Dedifferentiated amniotic fluid mesenchymal stem cell (primary cell): ENCODE data around the gene ZNF79.

Source experiments
- DNase-seq: peaks from one replicate; pipeline ENCODE4 v3.0.0-alpha.2; 2016; ENCODE audit errors: extremely low spot score

The ZNF79 gene

GRCh38 chr9:127423934-127424675, at the start of gene ZNF79:
Gene ZNF79, plus strand, starts transcription at chr9:127424382. Its CDS starts 406 bp downstream, at chr9:127424788.
- peak; percentile 88 for DNase-seq

- DNase-seq = no peak
These were observed 43.7 kb upstream of the ZNF79 start for GRCh38 chr9:127380479-127380878.

- DNase-seq = no peak
These were observed 41.6 kb upstream of the ZNF79 start for GRCh38 chr9:127382541-127382940.

- DNase-seq = no peak
These were observed 40.0 kb upstream of the ZNF79 start for GRCh38 chr9:127384016-127384730.

- DNase-seq = no peak
These were observed 39.3 kb upstream of the ZNF79 start for GRCh38 chr9:127384901-127385300.

- DNase-seq = no peak
These were observed 37.9 kb upstream of the ZNF79 start for GRCh38 chr9:127386249-127386648.

- no peak for DNase-seq
These were observed 37.2 kb upstream of the ZNF79 start for GRCh38 chr9:127386981-127387380.

GRCh38 chr9:127388037-127388855, 35.9 kb upstream of the ZNF79 start:
- DNase-seq = peak; percentile 96

- no peak for DNase-seq
These were observed 35.3 kb upstream of the ZNF79 start for GRCh38 chr9:127388856-127389238.

- DNase-seq = no peak
These were observed 34.6 kb upstream of the ZNF79 start for GRCh38 chr9:127389381-127390247.

GRCh38 chr9:127390248-127390545, 34.0 kb upstream of the ZNF79 start:
- no peak for DNase-seq

GRCh38 chr9:127390563-127390962, 33.6 kb upstream of the ZNF79 start:
- DNase-seq = no peak

- no peak for DNase-seq
These were observed 32.0 kb upstream of the ZNF79 start for GRCh38 chr9:127392166-127392565.

- DNase-seq = no peak
These were observed 31.2 kb upstream of the ZNF79 start for GRCh38 chr9:127392976-127393375.

GRCh38 chr9:127393645-127394044, 30.5 kb upstream of the ZNF79 start:
- peak; percentile 34 for DNase-seq

- no peak for DNase-seq
These were observed 28.5 kb upstream of the ZNF79 start for GRCh38 chr9:127395497-127396252.

GRCh38 chr9:127396253-127396807, 27.9 kb upstream of the ZNF79 start:
- no peak for DNase-seq

GRCh38 chr9:127396808-127397645, 27.2 kb upstream of the ZNF79 start, which contains the start of gene SLC2A8:
Gene SLC2A8, plus strand, starts transcription at chr9:127397169. Its CDS starts 62 bp downstream, at chr9:127397231.
- DNase-seq = peak; percentile 99

- DNase-seq = no peak
These were observed 26.4 kb upstream of the ZNF79 start for GRCh38 chr9:127397646-127398274.
